ENCODE measurements around the gene MAP4K5.

- no peak for TF ChIP-seq EP300 (IDR thresholded peaks at IDR 0.05; ENCODE audit: low read depth)
- TF ChIP-seq CTCF (IDR thresholded peaks at IDR 0.05): no peak
- no peak for TF ChIP-seq POLR2A (IDR thresholded peaks at IDR 0.05)
- no peak for TF ChIP-seq POLR2AphosphoS5 (IDR thresholded peaks at IDR 0.05)
Measured at GRCh38 chr14:50375760-50376159, 156.6 kb downstream of the MAP4K5 start.

Data from transverse colon (tissue), 4 donors.